Omental fat pad (tissue), 4 donors: Measurements from ENCODE around the gene RBMS3. TPM values are rescaled to one million over a fixed set of nuclear protein-coding genes. Genes with fewer than 3 reads are reported as not detected.
"Not testable (repeated sequence)": the region's sequence is repeated elsewhere in the genome, so short reads cannot be mapped to it uniquely, and the experiment has no call there.

Source experiments
- ATAC-seq: fragments of 150-250 bp; one replicate; pipeline ENCODE4 v1.9.1; 2016; ENCODE audit warnings: mild to moderate bottlenecking, moderate library complexity; ENCODE audit not compliant: low FRiP score
- DNase-seq: peaks from one replicate; pipeline ENCODE4 v3.0.0-alpha.2; 2019; ENCODE audit warnings: low spot score
- total RNA-seq, 4 donors: library from RNA; depleted of rRNA; stranded (reverse); fragments of >200 nt; gene quantifications; one replicate each; pipeline ENCODE4 v1.1.0, GENCODE V29; 2016
- TF ChIP-seq, protein P1 (sequence below), 3 donors: fragments of 450-650 bp; IDR thresholded peaks; one replicate each; pipeline ENCODE4 v1.5.1; 2016 to 2017; ENCODE audit warnings: antibody characterized with exemption in 3 of 3, mild to moderate bottlenecking in 3 of 3, moderate library complexity in 2 of 3

RBMS3 gene
- 100 to 1,000 TPM in 2 of 4 donors, 10 to 100 TPM in 2; 61.5 to 185 (median 120) TPM for total RNA-seq

GRCh38 chr3:29280404-29281093 lies at the start of gene RBMS3:
TSS of gene RBMS3 (plus strand) at chr3:29281071.
- TF ChIP-seq, protein P1, sequence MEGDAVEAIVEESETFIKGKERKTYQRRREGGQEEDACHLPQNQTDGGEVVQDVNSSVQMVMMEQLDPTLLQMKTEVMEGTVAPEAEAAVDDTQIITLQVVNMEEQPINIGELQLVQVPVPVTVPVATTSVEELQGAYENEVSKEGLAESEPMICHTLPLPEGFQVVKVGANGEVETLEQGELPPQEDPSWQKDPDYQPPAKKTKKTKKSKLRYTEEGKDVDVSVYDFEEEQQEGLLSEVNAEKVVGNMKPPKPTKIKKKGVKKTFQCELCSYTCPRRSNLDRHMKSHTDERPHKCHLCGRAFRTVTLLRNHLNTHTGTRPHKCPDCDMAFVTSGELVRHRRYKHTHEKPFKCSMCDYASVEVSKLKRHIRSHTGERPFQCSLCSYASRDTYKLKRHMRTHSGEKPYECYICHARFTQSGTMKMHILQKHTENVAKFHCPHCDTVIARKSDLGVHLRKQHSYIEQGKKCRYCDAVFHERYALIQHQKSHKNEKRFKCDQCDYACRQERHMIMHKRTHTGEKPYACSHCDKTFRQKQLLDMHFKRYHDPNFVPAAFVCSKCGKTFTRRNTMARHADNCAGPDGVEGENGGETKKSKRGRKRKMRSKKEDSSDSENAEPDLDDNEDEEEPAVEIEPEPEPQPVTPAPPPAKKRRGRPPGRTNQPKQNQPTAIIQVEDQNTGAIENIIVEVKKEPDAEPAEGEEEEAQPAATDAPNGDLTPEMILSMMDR (IDR thresholded peaks at IDR 0.05): no peak
- ATAC-seq (peak; percentile 76), DNase-seq (peak; percentile 35)

DNA sequence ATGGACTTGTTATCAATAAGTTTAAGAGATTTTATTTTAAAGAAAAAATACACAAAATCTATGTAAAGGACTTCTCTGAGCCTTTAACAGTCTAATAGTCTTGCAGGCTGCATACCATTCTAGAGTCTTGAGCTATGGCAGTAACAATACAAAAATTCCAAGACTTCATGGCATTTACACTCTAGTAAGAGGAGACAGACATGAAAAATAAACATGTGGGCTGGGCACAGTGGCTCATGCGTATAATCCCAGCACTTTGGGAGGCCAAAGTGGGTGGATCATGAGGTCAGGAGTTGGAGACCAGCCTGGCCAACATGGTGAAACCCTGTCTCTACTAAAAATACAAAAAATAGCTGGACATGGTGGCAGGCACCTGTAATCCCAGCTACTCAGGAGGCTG lies 47.7 kb upstream of the RBMS3 start:
- DNase-seq, ATAC-seq: not testable (repeated sequence)

DNA sequence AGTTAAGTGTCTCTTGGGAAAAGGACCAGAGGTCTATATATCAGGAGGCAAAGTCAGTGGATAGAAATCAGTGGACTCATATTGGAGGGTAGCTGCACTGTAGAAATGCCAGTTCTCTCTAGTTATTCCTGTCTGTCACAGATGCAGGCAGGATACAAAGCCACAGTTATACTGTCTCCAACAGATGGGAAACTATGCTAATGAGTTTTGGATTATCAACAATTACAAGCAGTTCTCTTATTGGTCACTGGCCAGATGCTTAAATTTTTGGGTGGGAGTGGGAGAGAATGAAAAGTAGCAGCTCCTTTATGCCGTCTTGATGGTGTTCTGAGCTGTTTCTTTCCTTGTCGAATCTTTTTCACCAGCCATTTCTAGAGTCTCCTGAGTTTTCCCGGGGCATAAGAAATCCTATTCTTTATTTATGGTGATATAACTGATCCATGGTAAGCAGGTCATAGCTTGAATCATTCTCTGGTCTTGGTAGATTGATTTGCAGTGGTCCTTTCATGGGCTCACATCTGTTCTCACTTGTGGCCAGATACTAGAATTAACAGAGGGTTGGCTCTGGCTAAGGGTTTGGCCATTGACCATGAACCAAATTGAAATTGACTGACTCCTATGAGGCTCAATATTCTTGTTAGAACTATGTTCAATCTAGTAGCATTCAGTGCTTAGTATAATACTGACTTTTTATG lies 44.6 kb upstream of the RBMS3 start:
- ATAC-seq: no peak
- no peak for DNase-seq
- TF ChIP-seq, protein P1 (IDR thresholded peaks at IDR 0.05): no peak

- TF ChIP-seq, protein P1 (IDR thresholded peaks at IDR 0.05): no peak
- ATAC-seq (no peak), DNase-seq (no peak)
Measured at GRCh38 chr3:29239376-29239775, 41.5 kb upstream of the RBMS3 start.

- no peak for ATAC-seq
- DNase-seq: no peak
- TF ChIP-seq, protein P1 (IDR thresholded peaks at IDR 0.05): no peak
Measured at GRCh38 chr3:29240248-29240647, 40.6 kb upstream of the RBMS3 start.

DNA sequence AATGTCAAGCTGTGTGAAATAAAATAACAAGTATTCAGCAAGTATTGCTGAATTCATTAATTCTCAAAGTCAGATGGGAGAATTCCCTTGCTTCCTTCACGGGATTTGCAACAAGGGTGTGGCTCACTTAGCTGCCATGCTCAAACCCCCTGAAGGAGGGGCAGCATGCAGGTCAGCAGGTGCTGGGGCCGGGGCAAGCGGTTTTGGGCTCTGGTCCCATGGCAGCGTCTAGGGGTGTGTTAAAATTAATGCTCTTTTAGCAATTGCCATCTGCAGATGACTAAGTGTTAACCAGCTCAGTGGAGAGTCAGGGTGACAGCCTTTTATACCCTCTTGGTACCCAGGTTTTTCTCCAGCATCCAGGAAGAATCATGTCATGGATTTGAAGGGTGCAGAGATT lies 40.0 kb upstream of the RBMS3 start:
- ATAC-seq (no peak), DNase-seq (no peak)
- TF ChIP-seq, protein P1 (IDR thresholded peaks at IDR 0.05): no peak

DNA sequence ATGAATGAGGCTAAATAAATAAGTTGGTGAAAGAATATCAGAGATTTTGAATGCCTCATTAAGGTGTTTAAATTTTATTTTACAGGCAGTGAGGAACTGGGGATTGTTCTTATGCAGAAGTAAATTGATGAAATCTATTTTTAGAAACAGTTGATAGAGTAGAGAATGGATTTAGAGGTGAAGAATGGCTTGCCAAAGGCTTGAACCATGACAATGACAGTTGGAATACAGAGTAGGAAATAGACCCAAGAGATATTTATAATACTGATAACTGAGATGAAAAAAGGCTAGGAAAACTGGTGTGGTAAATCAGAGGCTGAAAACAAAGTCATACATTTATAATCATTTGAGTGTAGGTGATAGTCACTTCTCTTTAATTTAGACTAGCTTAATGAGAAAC lies 39.0 kb upstream of the RBMS3 start:
- ATAC-seq: no peak
- no peak for DNase-seq
- TF ChIP-seq, protein P1 (IDR thresholded peaks at IDR 0.05): no peak
